HCT116 (cell line): ENCODE results near the gene ZNF567. TPM values are rescaled to one million over a fixed set of nuclear protein-coding genes. Genes with fewer than 3 reads are reported as not detected.

Experiments
- ATAC-seq: fragments of 200-7000 bp; cut with Tn5 transposase; 2 replicates; pipeline ENCODE4 v1.9.1; 2020; ENCODE audit warnings: mild to moderate bottlenecking, moderate library complexity
- BruUV-seq: library from RNA; stranded (reverse); fragments of 400-500 nt; replicated peaks from 2 replicates; lab custom pipeline; 2021; lab: Mats Ljungman, UMichigan
- CTCF ChIA-PET: fragments of 300-600 bp; sonication (Branson Sonifier 250); formaldehyde crosslinking; loops from one replicate; lab custom pipeline; 2021; ENCODE audit warnings: antibody characterized with exemption; lab: Charles Lee
- POLR2A ChIA-PET: fragments of 300-600, 350-600 bp; sonication (Branson Sonifier 250); formaldehyde crosslinking; loops from one replicate; lab custom pipeline; 2021; ENCODE audit warnings: antibody characterized with exemption; lab: Charles Lee
- RAD21 ChIA-PET, 2 experiments: fragments of 300-600 bp; sonication (Branson Sonifier 250); formaldehyde crosslinking; loops; one replicate each; lab custom pipeline; 2023; ENCODE audit warnings: low total read pairs in 2 of 2; ENCODE audit not compliant: uncharacterized antibody in 2 of 2, unreplicated experiment in 2 of 2, low non-redundant PET in 1 of 2; lab: Charles Lee
- DNase-seq: peaks from one replicate; pipeline ENCODE4 v3.0.0-alpha.2; 2010; ENCODE audit warnings: low read depth, low spot score
- H2AFZ ChIP-seq: fragments of 200-600 bp; shearing (Covaris generic), sonication (generic); 2 replicates; pipeline ENCODE4 v1.6.1; 2017; ENCODE audit warnings: low read depth, mixed run types, mixed read lengths, antibody characterized with exemption, low read length; ENCODE audit not compliant: poor library complexity, severe bottlenecking
- H3K27ac ChIP-seq: 2 replicates; pipeline ENCODE4 v1.5.1; 2012; ENCODE audit warnings: low read depth, low read length
- H3K27me3 ChIP-seq: fragments of 200-600 bp; sonication (generic); 2 replicates; pipeline ENCODE4 v1.6.1; 2016; ENCODE audit warnings: mixed run types, low read length, mixed read lengths; ENCODE audit not compliant: insufficient read depth
- H3K36me3 ChIP-seq, 2 experiments: fragments of 200-500 bp in 1 of 2; fragments of 200-600 bp in 1 of 2; sonication (Bioruptor generic) in 1 of 2; sonication (generic) in 1 of 2; 2 replicates each; pipeline versions ENCODE4 v1.5.1 to v1.6.1; 2014 to 2016; ENCODE audit warnings: low read length in 2 of 2, inconsistent platforms in 1 of 2, mixed read lengths in 1 of 2, mixed run types in 1 of 2; ENCODE audit not compliant: insufficient read depth in 2 of 2, control insufficient read depth in 1 of 2
- H3K4me1 ChIP-seq, 2 experiments: fragments of 200-600 bp in 1 of 2; sonication (generic) in 1 of 2; 2 replicates each; pipeline versions ENCODE4 v1.5.1 to v1.6.1; 2012 to 2017; ENCODE audit warnings: low read length in 2 of 2, inconsistent platforms in 1 of 2, mild to moderate bottlenecking in 1 of 2, mixed read lengths in 1 of 2, mixed run types in 1 of 2, moderate library complexity in 1 of 2; ENCODE audit not compliant: insufficient read depth in 2 of 2, control insufficient read depth in 1 of 2
- H3K4me2 ChIP-seq: fragments of 200-600 bp; sonication (generic); 2 replicates; pipeline ENCODE4 v1.6.1; 2017; ENCODE audit warnings: mixed run types, low read length, mixed read lengths
- H3K4me3 ChIP-seq, 2 experiments: fragments of 200-600 bp in 1 of 2; sonication (generic) in 1 of 2; replicated peaks in 1 of 2; 2 replicates each; pipeline ENCODE4 v1.5.1; 2011 to 2016; ENCODE audit warnings: low read length in 2 of 2, control low read depth in 1 of 2, low read depth in 1 of 2, mild to moderate bottlenecking in 1 of 2, mixed read lengths in 1 of 2, mixed run types in 1 of 2
- H3K79me2 ChIP-seq: fragments of 200-600 bp; sonication (generic); 2 replicates; pipeline ENCODE4 v1.6.1; 2017; ENCODE audit warnings: mild to moderate bottlenecking, mixed run types, low read length, moderate library complexity, mixed read lengths; ENCODE audit not compliant: insufficient read depth
- H3K9ac ChIP-seq: fragments of 200-600 bp; sonication (generic); 2 replicates; pipeline ENCODE4 v1.6.1; 2016; ENCODE audit warnings: low read length, mixed read lengths
- H3K9me2 ChIP-seq: fragments of 200-600 bp; sonication (generic), shearing (Covaris generic); 2 replicates; pipeline ENCODE4 v1.6.1; 2017; ENCODE audit warnings: mixed run types, mild to moderate bottlenecking, moderate library complexity; ENCODE audit not compliant: insufficient read depth
- H3K9me3 ChIP-seq, 2 experiments: fragments of 200-500 bp in 1 of 2; fragments of 200-600 bp in 1 of 2; sonication (Bioruptor generic) in 1 of 2; sonication (generic) in 1 of 2; 2 replicates each; pipeline ENCODE4 v1.6.1; 2014 to 2017; ENCODE audit warnings: low read length in 2 of 2, mixed read lengths in 2 of 2, inconsistent platforms in 1 of 2, low read depth in 1 of 2, mild to moderate bottlenecking in 1 of 2, mixed run types in 1 of 2, moderate library complexity in 1 of 2; ENCODE audit not compliant: control insufficient read depth in 1 of 2, insufficient read depth in 1 of 2
- H4K20me1 ChIP-seq: fragments of 200-600 bp; sonication (generic), shearing (Covaris generic); 2 replicates; pipeline ENCODE4 v1.6.1; 2017; ENCODE audit warnings: mixed run types, mild to moderate bottlenecking, moderate library complexity; ENCODE audit not compliant: insufficient read depth
- CBX3 ChIP-seq: IDR thresholded peaks from 2 replicates; pipeline ENCODE4 v1.6.1; 2012; ENCODE audit warnings: low read depth
- CEBPB ChIP-seq: IDR thresholded peaks from 2 replicates; pipeline ENCODE4 v1.6.1; 2012; ENCODE audit warnings: low read depth
- ELF1 ChIP-seq: IDR thresholded peaks from 2 replicates; pipeline ENCODE4 v1.6.1; 2012; ENCODE audit warnings: low read depth, borderline replicate concordance
- EZH2phosphoT487 ChIP-seq: fragments of 200-600 bp; IDR thresholded peaks from 2 replicates; pipeline ENCODE4 v1.6.1; 2018; ENCODE audit warnings: antibody characterized with exemption, borderline replicate concordance
- JUND ChIP-seq: IDR thresholded peaks from 2 replicates; pipeline ENCODE4 v1.6.1; 2012
- RAD21 ChIP-seq: IDR thresholded peaks from 2 replicates; pipeline ENCODE4 v1.6.1; 2012; ENCODE audit warnings: low read depth, mild to moderate bottlenecking
- SP1 ChIP-seq: IDR thresholded peaks from 2 replicates; pipeline ENCODE4 v1.6.1; 2012; ENCODE audit warnings: low read depth
- SRF ChIP-seq: IDR thresholded peaks from 2 replicates; pipeline ENCODE4 v1.6.1; 2012; ENCODE audit warnings: low read depth
- YY1 ChIP-seq: IDR thresholded peaks from 2 replicates; pipeline ENCODE4 v1.6.1; 2011; ENCODE audit warnings: low read length, low read depth, moderate library complexity, mild to moderate bottlenecking; ENCODE audit not compliant: insufficient replicate concordance; ENCODE audit errors: extremely low read depth
- intact Hi-C: fragments of 100-400 bp; cut with micrococcal nuclease; formaldehyde crosslinking; loops from 2 replicates; pipeline ENCODE4 v1.10.0; 2022
- total RNA-seq: library from RNA; stranded (reverse); gene quantifications from one replicate; pipeline ENCODE4 v1.2.1, GENCODE V29; 2021; ENCODE audit not compliant: unreplicated experiment
- TF ChIP-seq, protein P1 (sequence below), 3 experiments: fragments of 200-600 bp in 1 of 3; sonication (generic) in 1 of 3; IDR thresholded peaks in 2 of 3; conservative IDR thresholded peaks in 1 of 3; 2 replicates each; pipeline ENCODE4 v1.5.1; 2012 to 2017; ENCODE audit warnings: low read depth in 2 of 3, low read length in 2 of 3, antibody characterized with exemption in 1 of 3, borderline replicate concordance in 1 of 3, control low read depth in 1 of 3, mild to moderate bottlenecking in 1 of 3, mixed read lengths in 1 of 3, mixed run types in 1 of 3, moderate library complexity in 1 of 3; ENCODE audit not compliant: insufficient read depth in 1 of 3
- TF ChIP-seq, protein P2 (sequence below): IDR thresholded peaks from 2 replicates; pipeline ENCODE4 v1.6.1; 2012; ENCODE audit warnings: low read depth

ZNF567 gene
- total RNA-seq, 1 experiment from 2014 or later = 5.6 TPM

DNA sequence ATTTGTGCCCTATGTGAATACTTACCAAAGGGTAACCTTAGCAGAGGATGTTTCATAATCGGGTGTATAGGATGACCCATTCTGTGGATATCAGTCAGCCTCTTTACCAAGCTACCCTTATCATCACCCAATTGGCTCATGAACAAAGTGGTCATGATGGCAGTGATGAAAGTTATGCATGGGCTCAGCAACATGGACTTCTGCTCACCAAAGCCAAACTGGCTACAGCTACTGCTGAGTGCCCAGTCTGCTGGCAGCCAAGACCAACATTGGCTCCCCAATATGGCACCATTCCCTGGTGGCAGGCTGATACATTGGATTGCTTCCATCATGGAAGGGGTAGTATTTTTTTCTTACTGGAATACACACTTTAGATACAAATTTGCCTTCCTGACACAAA, 15.0 kb upstream of the ZNF567 start:
- Histone ChIP-seq H2AFZ (no peak overlapping the region), H4K20me1 (no peaks in the 10 kb centered on the region), H3K79me2 (no peaks in the 10 kb centered on the region), H3K4me3 (no peak overlapping the region), H3K36me3 (no peaks in the 10 kb centered on the region), H3K9ac (no peak overlapping the region), H3K27me3 (no peaks in the 10 kb centered on the region), H3K9me3 (peaks cover 11 to 14% of the 10 kb centered on the region in 2 experiments; a peak in 2 of 4 replicates), H3K4me2 (no peak overlapping the region), H3K4me1 (no peaks in the 10 kb centered on the region), H3K9me2 (no peaks in the 10 kb centered on the region), H3K27ac (no peak overlapping the region)
- TF ChIP-seq EZH2phosphoT487 = no peak
- TF ChIP-seq, protein P1, sequence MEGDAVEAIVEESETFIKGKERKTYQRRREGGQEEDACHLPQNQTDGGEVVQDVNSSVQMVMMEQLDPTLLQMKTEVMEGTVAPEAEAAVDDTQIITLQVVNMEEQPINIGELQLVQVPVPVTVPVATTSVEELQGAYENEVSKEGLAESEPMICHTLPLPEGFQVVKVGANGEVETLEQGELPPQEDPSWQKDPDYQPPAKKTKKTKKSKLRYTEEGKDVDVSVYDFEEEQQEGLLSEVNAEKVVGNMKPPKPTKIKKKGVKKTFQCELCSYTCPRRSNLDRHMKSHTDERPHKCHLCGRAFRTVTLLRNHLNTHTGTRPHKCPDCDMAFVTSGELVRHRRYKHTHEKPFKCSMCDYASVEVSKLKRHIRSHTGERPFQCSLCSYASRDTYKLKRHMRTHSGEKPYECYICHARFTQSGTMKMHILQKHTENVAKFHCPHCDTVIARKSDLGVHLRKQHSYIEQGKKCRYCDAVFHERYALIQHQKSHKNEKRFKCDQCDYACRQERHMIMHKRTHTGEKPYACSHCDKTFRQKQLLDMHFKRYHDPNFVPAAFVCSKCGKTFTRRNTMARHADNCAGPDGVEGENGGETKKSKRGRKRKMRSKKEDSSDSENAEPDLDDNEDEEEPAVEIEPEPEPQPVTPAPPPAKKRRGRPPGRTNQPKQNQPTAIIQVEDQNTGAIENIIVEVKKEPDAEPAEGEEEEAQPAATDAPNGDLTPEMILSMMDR (IDR thresholded peaks at IDR 0.05 in 2 of 3, conservative IDR thresholded peaks at IDR 0.05 in 1 of 3; ENCODE audit: borderline replicate concordance in 1 of 3, insufficient read depth in 1 of 3, low read depth in 2 of 3, low read length in 2 of 3) = no peak
- no peak for TF ChIP-seq RAD21
- no peak for TF ChIP-seq SP1
- TF ChIP-seq SRF = no peak
- TF ChIP-seq CBX3 = no peak
- TF ChIP-seq, protein P2, sequence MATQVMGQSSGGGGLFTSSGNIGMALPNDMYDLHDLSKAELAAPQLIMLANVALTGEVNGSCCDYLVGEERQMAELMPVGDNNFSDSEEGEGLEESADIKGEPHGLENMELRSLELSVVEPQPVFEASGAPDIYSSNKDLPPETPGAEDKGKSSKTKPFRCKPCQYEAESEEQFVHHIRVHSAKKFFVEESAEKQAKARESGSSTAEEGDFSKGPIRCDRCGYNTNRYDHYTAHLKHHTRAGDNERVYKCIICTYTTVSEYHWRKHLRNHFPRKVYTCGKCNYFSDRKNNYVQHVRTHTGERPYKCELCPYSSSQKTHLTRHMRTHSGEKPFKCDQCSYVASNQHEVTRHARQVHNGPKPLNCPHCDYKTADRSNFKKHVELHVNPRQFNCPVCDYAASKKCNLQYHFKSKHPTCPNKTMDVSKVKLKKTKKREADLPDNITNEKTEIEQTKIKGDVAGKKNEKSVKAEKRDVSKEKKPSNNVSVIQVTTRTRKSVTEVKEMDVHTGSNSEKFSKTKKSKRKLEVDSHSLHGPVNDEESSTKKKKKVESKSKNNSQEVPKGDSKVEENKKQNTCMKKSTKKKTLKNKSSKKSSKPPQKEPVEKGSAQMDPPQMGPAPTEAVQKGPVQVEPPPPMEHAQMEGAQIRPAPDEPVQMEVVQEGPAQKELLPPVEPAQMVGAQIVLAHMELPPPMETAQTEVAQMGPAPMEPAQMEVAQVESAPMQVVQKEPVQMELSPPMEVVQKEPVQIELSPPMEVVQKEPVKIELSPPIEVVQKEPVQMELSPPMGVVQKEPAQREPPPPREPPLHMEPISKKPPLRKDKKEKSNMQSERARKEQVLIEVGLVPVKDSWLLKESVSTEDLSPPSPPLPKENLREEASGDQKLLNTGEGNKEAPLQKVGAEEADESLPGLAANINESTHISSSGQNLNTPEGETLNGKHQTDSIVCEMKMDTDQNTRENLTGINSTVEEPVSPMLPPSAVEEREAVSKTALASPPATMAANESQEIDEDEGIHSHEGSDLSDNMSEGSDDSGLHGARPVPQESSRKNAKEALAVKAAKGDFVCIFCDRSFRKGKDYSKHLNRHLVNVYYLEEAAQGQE = no peak
- TF ChIP-seq CEBPB = no peak
- no peak for TF ChIP-seq YY1
- no peak for TF ChIP-seq ELF1
- no peak for TF ChIP-seq JUND
- intact Hi-C loops = no loop called here
- DNase-seq (no peak), ATAC-seq (no peak)
- no TSS peak for BruUV-seq
- ChIA-PET RAD21 (no interaction called here), CTCF (no interaction called here), POLR2A (no interaction called here)
